ENCODE results near the gene CSNK2B.

The CSNK2B gene

GRCh38 chr6:31655349-31656237 lies 10.3 kb upstream of the CSNK2B start, which contains the start of gene APOM:
Gene APOM (plus strand): TSS chr6:31655894. CDS start chr6:31655967, 73 bp downstream.
- no peaks in the 10 kb centered on the region for H3K9me3 ChIP-seq (ENCODE audit: control insufficient read depth, low read length)
- H3K27me3 ChIP-seq (ENCODE audit: control insufficient read depth, insufficient read depth, low read length): no peaks in the 10 kb centered on the region
- H3K4me1 ChIP-seq: peaks cover 16% of the 10 kb centered on the region
- no peak for TF ChIP-seq CTCF (IDR thresholded peaks at IDR 0.05)
- H3K9ac ChIP-seq: no peak within 1 kb of the TSS
- H3K79me2 ChIP-seq: peaks cover 37% of the 10 kb centered on the region
- no peak within 1 kb of the TSS for H3K27ac ChIP-seq
- H3K4me2 ChIP-seq (ENCODE audit: low read length): no peak within 1 kb of the TSS
- H3K4me3 ChIP-seq (ENCODE audit: low read depth, low read length): no peak within 1 kb of the TSS
- no peaks in the 10 kb centered on the region for H3K36me3 ChIP-seq (ENCODE audit: control insufficient read depth, insufficient read depth, low read length)
- no peak within 1 kb of the TSS for H2AFZ ChIP-seq

GRCh38 chr6:31657406-31658157 lies 8.3 kb upstream of the CSNK2B start:
- no peaks in the 10 kb centered on the region for H3K27me3 ChIP-seq (ENCODE audit: control insufficient read depth, insufficient read depth, low read length)
- H3K36me3 ChIP-seq (ENCODE audit: control insufficient read depth, insufficient read depth, low read length): no peaks in the 10 kb centered on the region
- no peak for TF ChIP-seq CTCF (IDR thresholded peaks at IDR 0.05)
- no peaks in the 10 kb centered on the region for H3K9me3 ChIP-seq (ENCODE audit: control insufficient read depth, low read length)
- H3K27ac ChIP-seq: no peak overlapping the region
- peaks cover 12% of the 10 kb centered on the region for H3K4me1 ChIP-seq
- no peak overlapping the region for H3K4me2 ChIP-seq (ENCODE audit: low read length)
- H3K9ac ChIP-seq: no peak overlapping the region
- H3K4me3 ChIP-seq (ENCODE audit: low read depth, low read length): no peak overlapping the region
- H3K79me2 ChIP-seq: peaks cover 29% of the 10 kb centered on the region
- no peak overlapping the region for H2AFZ ChIP-seq

GRCh38 chr6:31658158-31658688 lies 7.7 kb upstream of the CSNK2B start:
- no peaks in the 10 kb centered on the region for H3K36me3 ChIP-seq (ENCODE audit: control insufficient read depth, insufficient read depth, low read length)
- H3K4me2 ChIP-seq (ENCODE audit: low read length): peak overlapping the region; percentile 37
- no peak overlapping the region for H3K27ac ChIP-seq
- H3K79me2 ChIP-seq: peaks cover 29% of the 10 kb centered on the region
- no peak overlapping the region for H3K9ac ChIP-seq
- TF ChIP-seq CTCF (IDR thresholded peaks at IDR 0.05): no peak
- no peak overlapping the region for H3K4me3 ChIP-seq (ENCODE audit: low read depth, low read length)
- no peak overlapping the region for H2AFZ ChIP-seq
- H3K4me1 ChIP-seq: peaks cover 12% of the 10 kb centered on the region
- H3K27me3 ChIP-seq (ENCODE audit: control insufficient read depth, insufficient read depth, low read length): no peaks in the 10 kb centered on the region
- H3K9me3 ChIP-seq (ENCODE audit: control insufficient read depth, low read length): no peaks in the 10 kb centered on the region

GRCh38 chr6:31658983-31659648 lies 6.8 kb upstream of the CSNK2B start:
- H3K9me3 ChIP-seq (ENCODE audit: control insufficient read depth, low read length): no peaks in the 10 kb centered on the region
- H3K9ac ChIP-seq: no peak overlapping the region
- peak overlapping the region; percentile 87 for H3K4me3 ChIP-seq (ENCODE audit: low read depth, low read length)
- peak overlapping the region; percentile 91 for H3K27ac ChIP-seq
- H3K4me1 ChIP-seq: peaks cover 14% of the 10 kb centered on the region
- no peak for TF ChIP-seq CTCF (IDR thresholded peaks at IDR 0.05)
- H3K27me3 ChIP-seq (ENCODE audit: control insufficient read depth, insufficient read depth, low read length): no peaks in the 10 kb centered on the region
- H3K36me3 ChIP-seq (ENCODE audit: control insufficient read depth, insufficient read depth, low read length): no peaks in the 10 kb centered on the region
- H2AFZ ChIP-seq: no peak overlapping the region
- peaks cover 30% of the 10 kb centered on the region for H3K79me2 ChIP-seq
- peak overlapping the region; percentile 82 for H3K4me2 ChIP-seq (ENCODE audit: low read length)
